GM21390 (cell line): ENCODE data around the gene RAP1A.

ENCODE experiments used
- ATAC-seq: cut with Tn5 transposase; IDR thresholded peaks from one replicate; pipeline ENCODE4 v1.9.1; 2021; ENCODE audit not compliant: unreplicated experiment

The RAP1A gene

GRCh38 chr1:111709986-111710385 is 90.4 kb downstream of the RAP1A start:
- no peak for ATAC-seq

- no peak for ATAC-seq
Measured at GRCh38 chr1:111716333-111716732, 96.7 kb downstream of the RAP1A start.

- ATAC-seq, result no peak
Measured at GRCh38 chr1:111717450-111717849, 97.9 kb downstream of the RAP1A start.

GRCh38 chr1:111719135-111719534 is 99.5 kb downstream of the RAP1A start:
- no peak for ATAC-seq

GRCh38 chr1:111719674-111720132 is 100.1 kb downstream of the RAP1A start:
- no peak for ATAC-seq

- ATAC-seq, result no peak
Measured at GRCh38 chr1:111720274-111720976, 100.8 kb downstream of the RAP1A start.

GRCh38 chr1:111720977-111721786 is 101.6 kb downstream of the RAP1A start:
- ATAC-seq, result no peak

- no peak for ATAC-seq
Measured at GRCh38 chr1:111723091-111723806, 103.7 kb downstream of the RAP1A start.

- no peak for ATAC-seq
Measured at GRCh38 chr1:111723871-111724270, 104.3 kb downstream of the RAP1A start.

GRCh38 chr1:111725192-111725591 is 105.6 kb downstream of the RAP1A start:
- no peak for ATAC-seq

GRCh38 chr1:111727056-111727455 is 107.5 kb downstream of the RAP1A start:
- ATAC-seq, result no peak

- no peak for ATAC-seq
Measured at GRCh38 chr1:111729271-111729921, 109.8 kb downstream of the RAP1A start.

- no peak for ATAC-seq
Measured at GRCh38 chr1:111729946-111730681, 110.5 kb downstream of the RAP1A start.

GRCh38 chr1:111730706-111731105 is 111.1 kb downstream of the RAP1A start:
- ATAC-seq, result no peak

- ATAC-seq, result no peak
Measured at GRCh38 chr1:111731956-111732355, 112.4 kb downstream of the RAP1A start.

- no peak for ATAC-seq
Measured at GRCh38 chr1:111732718-111733117, 113.1 kb downstream of the RAP1A start.

- ATAC-seq, result no peak
Measured at GRCh38 chr1:111733183-111733991, 113.8 kb downstream of the RAP1A start.

- ATAC-seq, result no peak
Measured at GRCh38 chr1:111733992-111734341, 114.4 kb downstream of the RAP1A start.

GRCh38 chr1:111734426-111734825 is 114.8 kb downstream of the RAP1A start:
- ATAC-seq, result no peak

GRCh38 chr1:111734856-111735255 is 115.3 kb downstream of the RAP1A start:
- ATAC-seq, result no peak
